Psoas muscle (tissue), 8 donors: ENCODE data around the gene CTIF. TPM values are rescaled to one million over a fixed set of nuclear protein-coding genes. Genes with fewer than 3 reads are reported as not detected.
A peak's percentile ranks its signal among the peaks of the same experiment; 100 is the strongest.

Experiments used
- ATAC-seq, 4 donors: fragments of 200-7000 bp; cut with Tn5 transposase; one replicate each; pipeline ENCODE4 v1.9.1; 2020; ENCODE audit warnings: moderate library complexity in 3 of 4, mild to moderate bottlenecking in 2 of 4
- DNase-seq, 2 donors: peaks; one replicate each; pipeline ENCODE4 v3.0.0-alpha.2; 2020
- H3K27ac ChIP-seq: fragments of 200-600 bp; one replicate; pipeline ENCODE4 v1.8.0; 2022
- H3K27me3 ChIP-seq, 3 donors: fragments of 200-600 bp in 1 of 3; one replicate each; pipeline versions ENCODE4 v1.6.1 to v1.8.0; 2013 to 2022; ENCODE audit warnings: low read length in 2 of 3, mild to moderate bottlenecking in 2 of 3, moderate library complexity in 1 of 3; ENCODE audit not compliant: insufficient read depth in 3 of 3
- H3K36me3 ChIP-seq, 2 donors: fragments of 200-600 bp in 1 of 2; one replicate each; pipeline versions ENCODE4 v1.6.1 to v1.8.0; 2013 to 2022; ENCODE audit warnings: low read depth in 1 of 2, mild to moderate bottlenecking in 1 of 2, moderate library complexity in 1 of 2; ENCODE audit not compliant: insufficient read depth in 1 of 2
- H3K4me1 ChIP-seq: fragments of 200-600 bp; one replicate; pipeline ENCODE4 v1.8.0; 2022
- H3K4me3 ChIP-seq: fragments of 200-600 bp; one replicate; pipeline ENCODE4 v1.8.0; 2022; ENCODE audit warnings: mild to moderate bottlenecking
- H3K9me3 ChIP-seq: fragments of 200-600 bp; one replicate; pipeline ENCODE4 v1.8.0; 2022
- WGBS, 3 donors: extraction: QIAGEN DNeasy Blood & Tissue Kit; methylation state at CpG; one replicate each; pipeline versions ENCODE4 v1.1.6 to v1.1.7; 2013; 5-methylcytosine and 5-hydroxymethylcytosine counted together
- intact Hi-C, 2 donors: fragments of 100-400 bp; cut with DNase I; formaldehyde crosslinking; loops; one replicate each; pipeline versions ENCODE4 v1.11.0 to v1.14.2; 2022
- polyA plus RNA-seq, 3 donors: library from polyadenylated mRNA; stranded (reverse); fragments of 200-250 nt; gene quantifications; one replicate each; pipeline ENCODE4 v1.2.3, GENCODE V29; 2013
- total RNA-seq, 4 donors: library from RNA; stranded (reverse); fragmentation: NEBNext Ultra II Directional in 2 of 4; extraction: Animal tissue kit (Norgen Biotek cat#: 25700) in 2 of 4; gene quantifications; one replicate each; pipeline versions ENCODE4 v1.2.1 to v1.2.4, GENCODE V29; 2021 to 2023
- TF ChIP-seq, protein P1 (sequence below): fragments of 200-600 bp; IDR thresholded peaks from one replicate; pipeline ENCODE4 v1.8.0; 2022; ENCODE audit warnings: antibody characterized with exemption
- donor health status: healthy with polysubstance abuse.
- donor health status: DM: no; HTN: no; CAD: no; lungs with moderate emphysema.
- donor health status: Bipolar disorder and iron deficiency.
- donor health status: healthy.
- donor health status: DM: yes; HTN: yes; CAD: no.
- donor health status: DM: no; HTN: no; CAD: no.
- donor health status: DM: no; HTN: no; CAD: no.
- donor health status: DM: yes; HTN: yes; CAD: no.

Gene CTIF
- total and polyA plus RNA-seq, 7 donors = 11.3 to 40.5 (median 26.9) TPM

DNA sequence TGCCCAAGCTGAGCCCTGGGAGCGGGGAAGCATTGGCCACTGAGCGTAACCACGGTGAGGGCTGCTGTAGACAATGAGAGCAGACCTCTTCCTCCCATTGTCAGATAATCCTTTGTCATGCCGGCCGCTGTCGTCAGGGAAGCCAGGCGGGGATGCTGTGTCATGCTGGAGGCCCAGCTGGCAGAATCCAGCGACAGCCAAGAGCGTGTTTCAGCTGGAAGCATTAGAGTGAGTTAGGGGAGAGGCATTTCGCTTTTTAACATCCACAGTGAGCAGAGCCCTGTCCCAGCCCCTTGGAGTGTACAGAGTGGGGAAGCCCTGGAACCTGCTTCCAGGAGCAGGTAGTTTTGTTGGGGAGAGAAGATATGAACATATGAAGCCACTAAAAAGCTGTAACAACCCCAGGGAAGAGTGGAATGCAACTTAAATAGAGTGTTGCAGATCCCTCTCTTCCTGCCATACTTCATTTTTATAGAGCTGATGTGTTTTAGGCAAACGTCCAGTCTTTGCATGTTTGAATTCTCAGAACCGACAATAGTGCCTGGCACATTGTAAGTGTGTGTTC lies 7.0 kb downstream of the CTIF start:
- peak overlapping the region; percentile 19 for H3K4me3 ChIP-seq
- ATAC-seq = peak; percentile 41 to 55 (median 50)
- intact Hi-C loops = loop anchor here in 1 of 2 donors (5.0 kb wide), 1 partner anchor 36 kb away; no protein-coding TSS in a partner anchor

DNA sequence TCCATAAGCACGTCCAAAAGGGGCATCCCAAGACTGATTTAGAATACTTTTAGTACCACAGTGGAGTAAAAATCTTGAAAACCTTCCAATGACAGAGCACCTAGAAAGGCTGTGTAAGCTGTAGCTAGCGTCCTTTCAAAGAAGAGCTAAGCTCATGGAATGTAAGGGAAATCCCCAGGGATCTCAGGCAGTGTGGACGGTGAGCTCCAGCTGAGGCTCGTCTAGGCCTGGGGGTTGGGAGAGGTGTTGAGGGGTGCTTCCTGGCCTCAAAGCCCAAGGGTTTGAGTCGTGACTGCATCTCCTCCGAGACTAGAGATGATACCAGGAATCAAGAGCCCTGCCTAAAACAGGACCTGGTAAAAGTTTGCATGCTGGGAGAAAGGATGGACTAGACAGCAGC lies 7.6 kb downstream of the CTIF start:
- 39 to 69% (median 41%) methylated on average over 6 of the region's 6 CpGs for WGBS, 3 donors
- intact Hi-C loops = loop anchor here in 1 of 2 donors (5.0 kb wide), 1 partner anchor 36 kb away; no protein-coding TSS in a partner anchor
- Histone ChIP-seq H3K36me3 (no peaks in the 10 kb centered on the region), H3K9me3 (no peaks in the 10 kb centered on the region), H3K4me1 (peaks cover 80% of the 10 kb centered on the region), H3K27ac (peak overlapping the region; percentile 73), H3K4me3 (no peak overlapping the region), H3K27me3 (no peaks in the 10 kb centered on the region)
- DNase-seq = no peak
- no peak for ATAC-seq
- TF ChIP-seq, protein P1, sequence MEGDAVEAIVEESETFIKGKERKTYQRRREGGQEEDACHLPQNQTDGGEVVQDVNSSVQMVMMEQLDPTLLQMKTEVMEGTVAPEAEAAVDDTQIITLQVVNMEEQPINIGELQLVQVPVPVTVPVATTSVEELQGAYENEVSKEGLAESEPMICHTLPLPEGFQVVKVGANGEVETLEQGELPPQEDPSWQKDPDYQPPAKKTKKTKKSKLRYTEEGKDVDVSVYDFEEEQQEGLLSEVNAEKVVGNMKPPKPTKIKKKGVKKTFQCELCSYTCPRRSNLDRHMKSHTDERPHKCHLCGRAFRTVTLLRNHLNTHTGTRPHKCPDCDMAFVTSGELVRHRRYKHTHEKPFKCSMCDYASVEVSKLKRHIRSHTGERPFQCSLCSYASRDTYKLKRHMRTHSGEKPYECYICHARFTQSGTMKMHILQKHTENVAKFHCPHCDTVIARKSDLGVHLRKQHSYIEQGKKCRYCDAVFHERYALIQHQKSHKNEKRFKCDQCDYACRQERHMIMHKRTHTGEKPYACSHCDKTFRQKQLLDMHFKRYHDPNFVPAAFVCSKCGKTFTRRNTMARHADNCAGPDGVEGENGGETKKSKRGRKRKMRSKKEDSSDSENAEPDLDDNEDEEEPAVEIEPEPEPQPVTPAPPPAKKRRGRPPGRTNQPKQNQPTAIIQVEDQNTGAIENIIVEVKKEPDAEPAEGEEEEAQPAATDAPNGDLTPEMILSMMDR = no peak

More for the DNA sequence above, 7.0 kb downstream of the CTIF start:
- Histone ChIP-seq H3K27ac (peak overlapping the region; percentile 73), H3K27me3 (no peaks in the 10 kb centered on the region), H3K4me1 (peaks cover 80% of the 10 kb centered on the region), H3K9me3 (no peaks in the 10 kb centered on the region), H3K36me3 (no peaks in the 10 kb centered on the region)
- WGBS, 3 donors = 16 to 24% (median 19%) methylated on average over 12 of the region's 12 CpGs
- DNase-seq = peak; percentile 72 to 78
- TF ChIP-seq, protein P1 = no peak

DNA sequence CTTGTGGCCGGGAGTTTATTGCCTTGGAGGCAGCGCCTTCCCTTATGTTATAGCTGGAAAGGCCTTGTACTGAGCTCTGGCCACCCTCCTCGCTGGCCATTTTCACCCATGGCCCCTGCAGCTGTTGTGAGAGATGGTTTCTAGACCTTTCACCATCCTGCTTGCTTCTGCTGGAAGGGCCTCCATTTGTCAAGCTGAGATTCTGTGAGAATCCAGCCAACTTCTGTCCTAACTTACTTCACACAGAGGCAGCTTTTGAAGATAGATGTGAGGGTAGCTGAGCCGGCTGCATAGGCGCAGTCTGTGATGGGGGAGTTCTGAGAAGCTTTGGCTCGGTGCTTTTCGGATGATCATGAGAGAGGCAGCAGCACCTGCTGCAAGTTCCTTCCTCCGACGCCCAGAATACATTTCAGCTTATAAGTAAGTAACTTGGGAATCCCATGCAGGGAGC lies 8.7 kb downstream of the CTIF start:
- DNase-seq (no peak), ATAC-seq (peak in 3 of 4 donors; percentile 2 to 8 (median 3))
- Histone ChIP-seq H3K27ac (peak overlapping the region; percentile 73), H3K27me3 (no peaks in the 10 kb centered on the region), H3K4me3 (no peak overlapping the region), H3K9me3 (no peaks in the 10 kb centered on the region), H3K36me3 (no peaks in the 10 kb centered on the region), H3K4me1 (peaks cover 71% of the 10 kb centered on the region)
- TF ChIP-seq, protein P1 = no peak
- intact Hi-C loops = loop anchor here in 1 of 2 donors (5.0 kb wide), 1 partner anchor 35 kb away; no protein-coding TSS in a partner anchor
- whole genome bisulfite sequencing, 3 donors = 39 to 61% (median 39%) methylated on average over 9 of the region's 9 CpGs

DNA sequence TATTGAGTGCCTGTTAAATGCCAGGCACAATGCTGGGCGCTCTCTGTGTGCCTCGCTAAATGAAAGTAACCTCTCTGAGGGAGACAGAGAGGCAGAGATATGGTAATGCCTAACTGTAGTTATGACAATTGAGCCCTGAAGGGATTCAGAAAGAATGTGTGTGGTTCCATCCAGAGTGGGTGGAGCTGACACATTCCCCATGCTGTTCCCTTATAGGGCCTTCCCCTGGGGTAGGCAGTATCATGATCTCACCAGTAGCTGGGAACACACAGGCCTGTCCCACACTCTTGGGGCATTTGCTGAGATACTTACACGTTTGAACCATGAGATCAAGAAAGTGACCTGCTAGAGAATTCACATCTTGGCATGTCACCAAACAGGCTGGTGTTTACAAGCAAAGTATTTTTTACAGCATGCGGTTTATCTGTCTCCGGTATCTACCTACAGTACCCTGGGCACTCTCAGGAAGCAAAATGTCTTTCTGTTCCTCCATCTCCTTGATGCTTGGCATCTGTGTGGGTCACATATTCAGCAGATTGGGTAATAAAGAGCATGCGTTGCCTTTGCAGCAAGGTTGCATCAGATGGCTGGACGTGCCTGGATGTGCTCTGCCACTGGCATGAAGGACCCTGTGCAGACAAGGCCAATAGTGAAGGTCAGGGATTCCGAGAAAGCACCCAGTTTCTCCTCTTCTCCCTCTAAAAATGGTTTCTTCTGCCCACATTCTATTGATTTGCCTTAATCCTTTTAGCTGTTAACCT lies 9.4 kb downstream of the CTIF start:
- Histone ChIP-seq H3K9me3 (no peaks in the 10 kb centered on the region), H3K4me3 (no peak overlapping the region), H3K27ac (peak overlapping the region; percentile 73), H3K36me3 (no peaks in the 10 kb centered on the region), H3K4me1 (peaks cover 65% of the 10 kb centered on the region), H3K27me3 (no peaks in the 10 kb centered on the region)
- intact Hi-C loops = loop anchor here in 1 of 2 donors (5.0 kb wide), 1 partner anchor 34 kb away; no protein-coding TSS in a partner anchor
- peak; percentile 69 to 89 (median 85) for ATAC-seq
- 33 to 49% (median 33%) methylated on average over 8 of the region's 8 CpGs for WGBS, 3 donors
- peak; percentile 65 to 74 for DNase-seq
- TF ChIP-seq, protein P1 = no peak
